GM08714 (cell line): Measurements from ENCODE around the gene TP53BP2.

Experiments used
- H3K4me3 ChIP-seq: fragments of 200-500 bp; sonication (Bioruptor generic); 2 replicates; pipeline ENCODE4 v1.5.1; 2014; ENCODE audit warnings: mild to moderate bottlenecking, low read length, inconsistent platforms
- ZNF274 ChIP-seq: IDR thresholded peaks from 2 replicates; pipeline ENCODE4 v1.6.1; 2012; ENCODE audit warnings: mild to moderate bottlenecking, low read depth, low read length

TP53BP2 gene

DNA sequence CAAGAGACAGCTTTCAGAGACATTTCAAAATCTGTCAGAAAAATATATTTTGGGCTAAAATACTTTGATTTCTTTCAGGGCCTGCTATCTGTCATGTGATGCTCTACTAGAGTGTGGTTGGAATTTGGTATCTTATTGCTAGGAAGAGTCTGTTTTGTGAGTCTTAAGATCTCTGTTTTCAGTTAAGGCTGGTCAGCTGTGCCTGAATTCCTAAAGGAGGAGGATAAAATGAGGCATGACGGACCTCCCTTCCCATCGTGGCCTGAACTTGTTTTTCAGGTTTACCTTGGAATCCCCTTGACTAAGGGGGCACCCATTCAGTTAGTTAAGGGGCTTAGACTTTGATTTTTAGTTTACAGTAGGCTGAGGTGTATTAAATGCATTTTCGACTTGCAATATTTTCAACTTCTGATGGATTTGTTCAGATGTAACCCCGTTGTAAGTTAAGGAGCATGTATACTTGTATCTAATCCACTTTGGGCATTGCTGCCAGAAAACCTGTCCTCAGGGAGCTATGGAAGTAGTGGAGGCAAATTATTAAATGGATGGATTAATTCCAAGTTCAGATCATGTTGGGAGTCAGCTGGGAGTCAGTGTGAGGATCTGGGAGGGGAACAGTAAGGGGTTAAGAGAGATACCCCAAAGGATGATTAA is 115.1 kb downstream of the TP53BP2 start:
- H3K4me3 ChIP-seq: no peak overlapping the region
- TF ChIP-seq ZNF274: no peak

DNA sequence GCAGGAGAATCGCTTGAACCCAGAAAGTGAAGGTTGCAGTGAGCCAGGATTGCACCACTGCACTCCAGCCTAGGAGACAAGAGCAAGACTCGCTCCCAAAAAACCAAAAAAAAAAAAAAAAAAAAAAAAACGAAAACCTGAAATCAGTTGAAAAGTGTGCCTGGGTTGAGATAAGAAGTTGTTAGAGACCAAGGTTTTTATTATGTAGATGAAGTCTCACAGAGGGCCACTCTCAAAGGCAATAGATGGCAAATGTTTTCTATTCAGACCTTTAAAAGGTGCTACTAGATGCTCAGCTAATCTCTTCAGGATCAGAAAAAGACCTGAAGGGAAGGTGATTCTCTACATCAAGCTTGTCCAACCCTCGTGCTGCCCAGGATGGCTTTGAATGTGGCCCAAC is 115.8 kb downstream of the TP53BP2 start:
- TF ChIP-seq ZNF274: no peak
- no peak overlapping the region for H3K4me3 ChIP-seq
